ENCODE data around the gene CREB5.

The CREB5 gene

DNA sequence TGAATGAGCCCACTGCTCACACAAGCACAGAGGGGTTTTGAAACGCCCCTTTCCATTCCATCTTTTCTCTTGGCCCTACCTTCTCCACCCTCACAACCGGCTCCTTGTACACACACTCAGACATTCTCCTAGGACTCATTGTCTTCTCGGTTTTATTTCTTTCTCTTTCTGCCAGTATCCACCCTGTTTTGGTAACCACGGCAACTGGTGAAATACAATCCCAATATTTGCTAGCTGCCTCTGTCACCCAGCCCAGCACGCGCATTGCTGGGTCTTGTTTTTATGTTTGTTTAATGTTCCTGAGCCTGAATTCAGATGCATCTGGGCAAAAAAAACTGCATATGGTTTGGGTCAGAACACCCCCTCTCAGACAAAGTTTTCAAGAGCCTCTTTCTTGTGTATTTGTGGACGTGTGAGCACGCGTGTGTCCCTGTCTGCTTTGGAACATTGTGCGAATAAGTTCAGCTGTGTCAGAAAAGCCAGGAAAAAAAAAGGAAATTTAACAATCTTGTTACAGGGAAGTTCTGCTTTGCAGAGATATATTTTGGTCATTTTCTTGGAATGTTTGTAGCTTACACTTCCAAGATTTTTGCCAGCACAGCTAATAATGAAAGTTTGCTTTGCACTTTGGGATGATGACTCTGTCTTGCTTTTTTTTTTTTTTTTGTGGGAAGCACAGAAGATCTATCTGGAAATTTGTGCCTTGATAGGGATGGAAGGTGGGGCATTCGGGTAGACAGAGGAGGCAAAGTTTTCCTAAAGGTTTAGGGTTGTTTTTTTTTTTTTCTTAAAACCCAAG lies 320.0 kb downstream of the CREB5 start:
- no peaks in the 10 kb centered on the region for H3K9me3 ChIP-seq (ENCODE audit: control insufficient read depth, low read length)
- H3K36me3 ChIP-seq (ENCODE audit: control insufficient read depth, insufficient read depth, low read length), result no peaks in the 10 kb centered on the region
- H3K79me2 ChIP-seq, result no peaks in the 10 kb centered on the region
- H3K4me3 ChIP-seq (ENCODE audit: low read depth, low read length), result no peak overlapping the region
- H3K4me1 ChIP-seq, result no peaks in the 10 kb centered on the region
- no peak overlapping the region for H3K9ac ChIP-seq
- no peak overlapping the region for H2AFZ ChIP-seq
- TF ChIP-seq, protein P1, sequence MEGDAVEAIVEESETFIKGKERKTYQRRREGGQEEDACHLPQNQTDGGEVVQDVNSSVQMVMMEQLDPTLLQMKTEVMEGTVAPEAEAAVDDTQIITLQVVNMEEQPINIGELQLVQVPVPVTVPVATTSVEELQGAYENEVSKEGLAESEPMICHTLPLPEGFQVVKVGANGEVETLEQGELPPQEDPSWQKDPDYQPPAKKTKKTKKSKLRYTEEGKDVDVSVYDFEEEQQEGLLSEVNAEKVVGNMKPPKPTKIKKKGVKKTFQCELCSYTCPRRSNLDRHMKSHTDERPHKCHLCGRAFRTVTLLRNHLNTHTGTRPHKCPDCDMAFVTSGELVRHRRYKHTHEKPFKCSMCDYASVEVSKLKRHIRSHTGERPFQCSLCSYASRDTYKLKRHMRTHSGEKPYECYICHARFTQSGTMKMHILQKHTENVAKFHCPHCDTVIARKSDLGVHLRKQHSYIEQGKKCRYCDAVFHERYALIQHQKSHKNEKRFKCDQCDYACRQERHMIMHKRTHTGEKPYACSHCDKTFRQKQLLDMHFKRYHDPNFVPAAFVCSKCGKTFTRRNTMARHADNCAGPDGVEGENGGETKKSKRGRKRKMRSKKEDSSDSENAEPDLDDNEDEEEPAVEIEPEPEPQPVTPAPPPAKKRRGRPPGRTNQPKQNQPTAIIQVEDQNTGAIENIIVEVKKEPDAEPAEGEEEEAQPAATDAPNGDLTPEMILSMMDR (IDR thresholded peaks at IDR 0.05), result no peak
- no peak overlapping the region for H3K4me2 ChIP-seq (ENCODE audit: low read length)
- H3K27me3 ChIP-seq (ENCODE audit: control insufficient read depth, insufficient read depth, low read length), result no peaks in the 10 kb centered on the region
- H3K27ac ChIP-seq, result no peak overlapping the region

DNA sequence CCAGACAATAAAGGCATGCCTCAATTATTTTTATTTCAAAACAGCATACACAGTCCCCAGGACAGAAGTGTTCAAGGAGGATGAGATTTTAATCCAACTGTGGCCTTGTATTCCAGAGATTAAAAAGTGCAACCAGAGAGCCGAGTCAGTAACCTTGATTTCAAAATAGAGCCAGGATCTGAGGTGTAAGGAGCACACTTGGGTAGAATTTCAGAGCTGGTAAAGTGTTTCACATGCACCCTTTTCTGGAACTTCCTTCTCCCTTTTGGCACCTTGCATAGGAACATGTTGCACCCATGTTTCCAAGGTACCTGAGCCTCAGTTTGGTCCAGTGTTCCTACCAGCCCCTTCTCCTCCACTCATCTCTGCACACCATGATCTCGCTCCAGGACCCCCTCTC lies 320.7 kb downstream of the CREB5 start:
- Histone ChIP-seq H3K27me3 (ENCODE audit: control insufficient read depth, insufficient read depth, low read length) (no peaks in the 10 kb centered on the region), H3K9ac (no peak overlapping the region)

DNA sequence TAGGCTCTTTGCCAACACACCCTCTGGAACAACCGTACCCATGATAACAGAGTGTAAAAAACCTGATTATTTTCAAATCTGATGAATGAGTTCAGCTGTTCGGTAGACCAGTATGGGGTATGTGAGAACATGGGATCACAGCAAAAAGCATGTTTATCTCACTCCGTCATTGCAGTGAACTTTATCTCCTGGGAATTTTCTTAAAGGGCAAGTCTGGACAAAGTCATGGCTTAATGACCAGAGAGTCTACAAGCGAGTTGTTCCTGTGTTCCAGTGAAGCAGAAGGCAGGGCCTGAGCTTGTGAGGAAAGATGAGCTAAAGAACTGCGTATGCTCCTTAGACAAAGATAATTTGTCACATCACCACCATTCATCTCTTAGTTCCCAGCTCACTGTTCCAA lies 326.1 kb downstream of the CREB5 start:
- Histone ChIP-seq H3K9ac (no peak overlapping the region), H3K9me3 (ENCODE audit: control insufficient read depth, low read length) (no peaks in the 10 kb centered on the region), H3K79me2 (no peaks in the 10 kb centered on the region), H3K4me1 (no peaks in the 10 kb centered on the region), H3K27ac (no peak overlapping the region), H3K27me3 (ENCODE audit: control insufficient read depth, insufficient read depth, low read length) (no peaks in the 10 kb centered on the region), H3K4me3 (ENCODE audit: low read depth, low read length) (no peak overlapping the region), H3K4me2 (ENCODE audit: low read length) (no peak overlapping the region), H3K36me3 (ENCODE audit: control insufficient read depth, insufficient read depth, low read length) (no peaks in the 10 kb centered on the region), H2AFZ (no peak overlapping the region)
- TF ChIP-seq, protein P1 (IDR thresholded peaks at IDR 0.05), result no peak

More for the DNA sequence above, 320.7 kb downstream of the CREB5 start:
- H3K9me3 ChIP-seq (ENCODE audit: control insufficient read depth, low read length), result no peaks in the 10 kb centered on the region
- H3K4me1 ChIP-seq, result no peaks in the 10 kb centered on the region
- H2AFZ ChIP-seq, result no peak overlapping the region
- H3K36me3 ChIP-seq (ENCODE audit: control insufficient read depth, insufficient read depth, low read length), result no peaks in the 10 kb centered on the region
- H3K27ac ChIP-seq, result no peak overlapping the region
- H3K4me3 ChIP-seq (ENCODE audit: low read depth, low read length), result no peak overlapping the region
- TF ChIP-seq, protein P1 (IDR thresholded peaks at IDR 0.05), result no peak
- no peak overlapping the region for H3K4me2 ChIP-seq (ENCODE audit: low read length)
- no peaks in the 10 kb centered on the region for H3K79me2 ChIP-seq

DNA sequence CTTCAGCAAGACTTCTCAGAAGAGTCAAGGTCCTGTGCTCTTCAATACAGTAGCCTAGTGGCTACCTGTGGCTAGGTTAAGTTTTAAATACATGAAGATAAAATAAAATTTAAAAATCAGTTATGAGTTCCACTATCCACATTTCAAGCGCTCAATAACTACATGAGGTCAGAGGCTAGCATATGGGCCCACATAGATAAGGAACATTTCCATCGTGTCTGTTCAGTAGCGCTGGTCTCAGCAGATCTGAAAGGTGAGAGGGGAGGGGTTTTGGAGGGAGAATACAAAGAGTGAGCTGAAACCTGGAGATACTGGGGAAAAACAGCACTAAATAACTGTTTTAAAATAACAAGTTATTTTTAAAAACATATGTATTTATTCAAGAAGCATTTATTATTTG lies 326.8 kb downstream of the CREB5 start:
- Histone ChIP-seq H2AFZ (no peak overlapping the region), H3K4me3 (ENCODE audit: low read depth, low read length) (no peak overlapping the region), H3K4me2 (ENCODE audit: low read length) (no peak overlapping the region), H3K27ac (no peak overlapping the region), H3K27me3 (ENCODE audit: control insufficient read depth, insufficient read depth, low read length) (no peaks in the 10 kb centered on the region), H3K9me3 (ENCODE audit: control insufficient read depth, low read length) (no peaks in the 10 kb centered on the region), H3K36me3 (ENCODE audit: control insufficient read depth, insufficient read depth, low read length) (no peaks in the 10 kb centered on the region), H3K79me2 (no peaks in the 10 kb centered on the region), H3K9ac (no peak overlapping the region), H3K4me1 (no peaks in the 10 kb centered on the region)
- TF ChIP-seq, protein P1 (IDR thresholded peaks at IDR 0.05), result no peak

DNA sequence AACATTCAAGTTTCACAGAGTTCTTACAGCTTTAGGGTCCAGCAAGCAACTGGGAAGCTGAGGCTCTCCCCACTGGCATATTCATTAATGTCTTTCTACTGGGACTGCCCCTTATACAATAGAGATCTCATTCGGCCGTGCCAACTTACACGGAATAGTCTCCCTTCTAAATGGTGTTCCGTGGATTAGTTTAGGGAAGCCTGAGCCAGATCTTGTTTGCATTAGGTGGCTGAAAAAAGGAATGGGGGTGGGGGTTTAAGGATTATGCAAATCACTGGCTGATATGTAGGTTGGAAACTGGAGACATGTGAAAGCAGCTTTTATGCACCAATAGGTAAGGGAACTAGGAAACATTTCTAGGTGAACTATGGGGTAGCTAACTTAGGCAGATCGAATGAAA lies 327.5 kb downstream of the CREB5 start:
- no peaks in the 10 kb centered on the region for H3K9me3 ChIP-seq (ENCODE audit: control insufficient read depth, low read length)
- no peaks in the 10 kb centered on the region for H3K79me2 ChIP-seq
- TF ChIP-seq, protein P1 (IDR thresholded peaks at IDR 0.05), result no peak
- H3K36me3 ChIP-seq (ENCODE audit: control insufficient read depth, insufficient read depth, low read length), result no peaks in the 10 kb centered on the region
- H3K4me1 ChIP-seq, result no peaks in the 10 kb centered on the region
- no peaks in the 10 kb centered on the region for H3K27me3 ChIP-seq (ENCODE audit: control insufficient read depth, insufficient read depth, low read length)
- no peak overlapping the region for H3K9ac ChIP-seq
- H3K27ac ChIP-seq, result no peak overlapping the region
- no peak overlapping the region for H3K4me2 ChIP-seq (ENCODE audit: low read length)
- no peak overlapping the region for H3K4me3 ChIP-seq (ENCODE audit: low read depth, low read length)
- H2AFZ ChIP-seq, result no peak overlapping the region
